ENCODE measurements around the gene FCAR. TPM values are rescaled to one million over a fixed set of nuclear protein-coding genes. Genes with fewer than 3 reads are reported as not detected.
"Not testable (repeated sequence)": the region's sequence is repeated elsewhere in the genome, so short reads cannot be mapped to it uniquely, and the experiment has no call there.

Gene FCAR
- polyA plus RNA-seq, 2 of the 4 experiments (the other 2 are of a cell fraction): not detected

DNA sequence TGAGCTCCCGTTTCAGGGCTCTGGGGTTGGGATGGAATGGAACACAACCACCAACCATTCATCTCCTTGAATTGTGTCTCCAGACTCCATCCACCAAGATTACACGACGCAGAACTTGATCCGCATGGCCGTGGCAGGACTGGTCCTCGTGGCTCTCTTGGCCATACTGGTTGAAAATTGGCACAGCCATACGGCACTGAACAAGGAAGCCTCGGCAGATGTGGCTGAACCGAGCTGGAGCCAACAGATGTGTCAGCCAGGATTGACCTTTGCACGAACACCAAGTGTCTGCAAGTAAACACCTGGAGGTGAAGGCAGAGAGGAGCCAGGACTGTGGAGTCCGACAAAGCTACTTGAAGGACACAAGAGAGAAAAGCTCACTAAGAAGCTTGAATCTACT is 15.5 kb downstream of the FCAR start:
- no peak for ATAC-seq
- Histone ChIP-seq H3K4me1 (peaks cover 5% of the 10 kb centered on the region; the same call in 1 of the 3 replicates), H3K27ac (no peak overlapping the region), H3K4me2 (no peak overlapping the region), H3K4me3 (no peak overlapping the region), H3K9me3 (no peaks in the 10 kb centered on the region)
- DNase-seq (ENCODE audit: low read depth in 1 of 2, low spot score in 1 of 2): no peak
- ChIA-PET CTCF (interaction anchor here (0.8 to 3.6 kb wide), 4 partner anchors 8 to 276 kb away, joined by 3 to 22 read pairs (median 4); partner anchors contain the start of genes DNAAF3 and FCAR), POLR2A (no interaction called here)
- 44% methylated on average over 11 of the region's 11 CpGs for WGBS (ENCODE audit: missing lambda C conversion rate)
- no peak for FAIRE-seq
- no peak for TF ChIP-seq JUN (IDR thresholded peaks at IDR 0.05)
- no peak for TF ChIP-seq FOXS1 (CRISPR knock-in tag; IDR thresholded peaks at IDR 0.05)
- TF ChIP-seq SMC3 (IDR thresholded peaks at IDR 0.05): no peak
- TF ChIP-seq RFX5 (IDR thresholded peaks at IDR 0.05): no peak
- TF ChIP-seq POLR2A (IDR thresholded peaks at IDR 0.05; ENCODE audit: low read length): no peak
- no peak for TF ChIP-seq PHF8 (IDR thresholded peaks at IDR 0.05; ENCODE audit: borderline replicate concordance, low read depth)
- TF ChIP-seq, protein P1, sequence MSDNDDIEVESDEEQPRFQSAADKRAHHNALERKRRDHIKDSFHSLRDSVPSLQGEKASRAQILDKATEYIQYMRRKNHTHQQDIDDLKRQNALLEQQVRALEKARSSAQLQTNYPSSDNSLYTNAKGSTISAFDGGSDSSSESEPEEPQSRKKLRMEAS (IDR thresholded peaks at IDR 0.05): no peak
- TF ChIP-seq, protein P2, sequence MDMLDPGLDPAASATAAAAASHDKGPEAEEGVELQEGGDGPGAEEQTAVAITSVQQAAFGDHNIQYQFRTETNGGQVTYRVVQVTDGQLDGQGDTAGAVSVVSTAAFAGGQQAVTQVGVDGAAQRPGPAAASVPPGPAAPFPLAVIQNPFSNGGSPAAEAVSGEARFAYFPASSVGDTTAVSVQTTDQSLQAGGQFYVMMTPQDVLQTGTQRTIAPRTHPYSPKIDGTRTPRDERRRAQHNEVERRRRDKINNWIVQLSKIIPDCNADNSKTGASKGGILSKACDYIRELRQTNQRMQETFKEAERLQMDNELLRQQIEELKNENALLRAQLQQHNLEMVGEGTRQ (IDR thresholded peaks at IDR 0.05): no peak
- TF ChIP-seq NPAS2 (CRISPR knock-in tag; IDR thresholded peaks at IDR 0.05; ENCODE audit: borderline replicate concordance): no peak
- TF ChIP-seq FOSL2 (IDR thresholded peaks at IDR 0.05): no peak
- no peak for TF ChIP-seq FOSL2 (CRISPR knock-in tag; IDR thresholded peaks at IDR 0.05)

DNA sequence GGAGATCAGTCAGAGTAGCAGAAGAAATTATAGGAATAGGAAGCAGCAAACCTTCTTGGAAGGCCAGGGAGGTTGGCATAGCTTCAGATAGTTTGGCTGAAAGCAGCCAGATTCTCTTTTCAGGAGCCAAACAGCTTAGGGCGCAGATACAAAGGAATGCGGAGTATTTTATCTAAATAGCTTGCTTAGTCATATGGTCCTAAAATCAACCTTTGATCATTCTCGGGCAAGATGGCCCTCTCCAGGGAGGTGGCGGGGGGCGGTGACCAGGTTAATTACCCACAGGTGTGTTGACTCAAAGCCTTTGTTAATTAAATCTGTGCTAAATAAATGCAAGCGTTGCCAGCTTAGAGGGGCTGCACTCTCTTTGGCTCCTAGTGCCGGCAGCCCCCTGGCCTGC is 19.4 kb downstream of the FCAR start:
- H3K4me3 ChIP-seq: no peak overlapping the region
- CTCF ChIA-PET: interaction anchor here (1.3 to 1.7 kb wide), 2 partner anchors 10 to 13 kb away, joined by 3 to 4 read pairs; no protein-coding TSS in a partner anchor
- no peak for DNase-seq (ENCODE audit: low read depth in 1 of 2, low spot score in 1 of 2)
- no peak for TF ChIP-seq HOXB5 (CRISPR knock-in tag; IDR thresholded peaks at IDR 0.05)
- H3K4me2 ChIP-seq: no peak overlapping the region
- H3K9me3 ChIP-seq: no peaks in the 10 kb centered on the region
- 47% methylated on average over 7 of the region's 7 CpGs for WGBS (ENCODE audit: missing lambda C conversion rate)
- POLR2A ChIA-PET: no interaction called here
- no peak overlapping the region for H3K27ac ChIP-seq
- no peak for FAIRE-seq
- H3K4me1 ChIP-seq: peaks cover 5% of the 10 kb centered on the region; the same call in 1 of the 3 replicates
- no peak; a peak in 1 of 6 replicates for ATAC-seq

DNA sequence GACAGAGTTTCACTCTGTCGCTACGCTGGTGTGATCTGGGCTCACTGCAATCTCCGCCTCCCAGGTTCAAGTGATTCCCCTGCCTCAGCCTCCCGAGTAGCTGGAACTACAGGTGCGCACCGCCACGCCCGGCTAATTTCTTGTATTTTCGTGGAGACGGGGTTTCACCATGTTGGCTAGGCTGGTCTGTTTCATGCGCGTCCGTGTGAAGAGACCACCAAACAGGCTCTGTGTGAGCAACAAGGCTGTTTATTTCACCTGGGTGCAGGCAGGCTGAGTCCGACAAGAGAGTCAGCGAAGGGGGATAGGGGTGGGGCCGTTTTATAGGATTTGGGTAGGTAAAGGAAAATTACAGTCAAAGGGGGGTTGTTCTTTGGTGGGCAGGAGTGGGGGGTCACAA is 20.1 kb downstream of the FCAR start:
- DNase-seq (ENCODE audit: low read depth in 1 of 2, low spot score in 1 of 2); H3K9me3 ChIP-seq; H3K4me3 ChIP-seq; POLR2A ChIA-PET; ATAC-seq; FAIRE-seq; H3K4me2 ChIP-seq; H3K27ac ChIP-seq; H3K4me1 ChIP-seq: not testable (repeated sequence)
- CTCF ChIA-PET: interaction anchor here (1.3 to 1.7 kb wide), 2 partner anchors 10 to 13 kb away, joined by 3 to 4 read pairs; no protein-coding TSS in a partner anchor
- WGBS (ENCODE audit: missing lambda C conversion rate): 72% methylated on average over 16 of the region's 16 CpGs

DNA sequence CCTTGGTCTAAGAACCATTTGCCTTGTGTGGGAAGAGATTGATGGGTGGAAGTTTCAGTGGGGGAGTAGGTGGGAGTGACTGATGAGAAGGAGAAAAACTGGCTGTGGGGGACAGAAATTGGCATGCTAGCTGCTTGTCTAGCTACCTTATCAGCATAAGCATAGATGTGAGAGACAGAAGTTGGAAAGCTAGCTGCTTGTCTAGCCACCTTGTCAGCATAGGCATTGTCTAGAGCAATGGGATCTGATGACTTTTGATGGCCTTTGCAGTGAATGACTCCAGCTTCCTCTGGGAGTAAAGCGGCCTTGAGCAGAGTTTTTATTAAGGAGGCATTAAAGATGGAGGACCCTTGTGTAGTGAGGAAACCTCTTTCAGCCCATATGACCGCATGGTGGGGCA is 22.0 kb downstream of the FCAR start:
- ChIA-PET POLR2A (no interaction called here), CTCF (no interaction called here)
- no peak overlapping the region for H3K4me3 ChIP-seq
- TF ChIP-seq RNF2 (IDR thresholded peaks at IDR 0.05; ENCODE audit: borderline replicate concordance, low read depth) (no peak), KDM1A (IDR thresholded peaks at IDR 0.05; ENCODE audit: low read depth) (no peak), TFCP2L1 (CRISPR knock-in tag; IDR thresholded peaks at IDR 0.05) (no peak), HEYL (CRISPR knock-in tag; IDR thresholded peaks at IDR 0.05) (no peak), CEBPB (IDR thresholded peaks at IDR 0.05) (no peak), KDM5A (IDR thresholded peaks at IDR 0.05) (no peak), MYC (IDR thresholded peaks at IDR 0.05; ENCODE audit: borderline replicate concordance, low read length) (no peak), GATA3 (IDR thresholded peaks at IDR 0.05; ENCODE audit: borderline replicate concordance) (no peak), ZNF302 (CRISPR knock-in tag; IDR thresholded peaks at IDR 0.05) (no peak), POLR2A (IDR thresholded peaks at IDR 0.05; ENCODE audit: low read length) (no peak)
- TF ChIP-seq, protein P3, sequence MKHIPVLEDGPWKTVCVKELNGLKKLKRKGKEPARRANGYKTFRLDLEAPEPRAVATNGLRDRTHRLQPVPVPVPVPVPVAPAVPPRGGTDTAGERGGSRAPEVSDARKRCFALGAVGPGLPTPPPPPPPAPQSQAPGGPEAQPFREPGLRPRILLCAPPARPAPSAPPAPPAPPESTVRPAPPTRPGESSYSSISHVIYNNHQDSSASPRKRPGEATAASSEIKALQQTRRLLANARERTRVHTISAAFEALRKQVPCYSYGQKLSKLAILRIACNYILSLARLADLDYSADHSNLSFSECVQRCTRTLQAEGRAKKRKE (CRISPR knock-in tag; IDR thresholded peaks at IDR 0.05; ENCODE audit: low read depth): no peak
- no peak overlapping the region for H3K4me2 ChIP-seq
- H3K9me3 ChIP-seq: no peaks in the 10 kb centered on the region
- H3K4me1 ChIP-seq: peaks cover 5% of the 10 kb centered on the region; the same call in 1 of the 3 replicates
- WGBS (ENCODE audit: missing lambda C conversion rate): 42% methylated on average over 2 of the region's 2 CpGs
- DNase-seq (ENCODE audit: low read depth in 1 of 2, low spot score in 1 of 2) (no peak), ATAC-seq (no peak), FAIRE-seq (no peak)
- no peak overlapping the region for H3K27ac ChIP-seq

DNA sequence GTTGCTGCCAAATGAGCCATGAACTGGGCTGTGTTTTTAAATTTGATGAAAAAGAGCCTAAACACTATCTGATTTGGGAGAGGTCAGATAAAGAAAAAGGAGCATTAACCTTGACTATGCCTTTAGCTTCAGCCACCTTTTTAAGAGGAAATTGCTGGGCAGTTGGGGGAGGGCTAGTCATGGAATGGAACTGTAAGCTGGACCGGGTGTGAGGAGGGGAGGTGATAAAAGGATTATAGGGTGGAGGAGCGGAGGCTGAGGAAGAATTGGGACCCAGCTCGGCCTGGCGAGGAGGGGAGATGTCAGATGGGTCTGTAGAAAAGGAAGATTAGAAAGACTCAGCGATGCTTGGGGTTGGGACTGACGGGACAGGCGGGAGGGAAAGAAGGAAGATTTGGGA is 24.6 kb downstream of the FCAR start:
- WGBS (ENCODE audit: missing lambda C conversion rate): 38% methylated on average over 7 of the region's 7 CpGs
- not testable (repeated sequence) for H3K4me3 ChIP-seq, FAIRE-seq

DNA sequence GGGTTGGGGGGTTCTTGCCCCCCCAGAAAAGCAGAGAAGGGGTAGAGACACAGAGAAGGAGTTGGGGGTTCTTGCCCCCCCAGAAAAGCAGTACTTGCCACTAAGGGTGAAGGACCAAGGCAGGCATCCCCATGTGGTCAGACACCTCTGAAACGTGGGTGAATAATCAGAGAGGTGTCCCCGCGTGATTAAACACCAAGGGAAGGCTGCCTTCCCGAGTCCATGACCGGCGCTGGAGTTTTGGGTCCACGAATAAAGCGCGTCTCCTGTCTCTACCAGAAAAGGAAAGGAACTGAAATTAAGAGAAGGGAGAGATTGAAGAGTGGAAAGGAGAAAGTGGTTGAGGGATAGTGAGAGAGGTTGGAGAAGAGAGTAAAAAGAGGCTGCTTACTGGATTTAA is 25.6 kb downstream of the FCAR start:
- DNase-seq (ENCODE audit: low read depth in 1 of 2, low spot score in 1 of 2); H3K9me3 ChIP-seq; H3K27ac ChIP-seq; FAIRE-seq; ATAC-seq; CTCF ChIA-PET; H3K4me2 ChIP-seq; H3K4me3 ChIP-seq; POLR2A ChIA-PET; H3K4me1 ChIP-seq: not testable (repeated sequence)
- WGBS (ENCODE audit: missing lambda C conversion rate): 22% methylated on average over 9 of the region's 9 CpGs

More for the DNA sequence above, 24.6 kb downstream of the FCAR start:
- CTCF ChIA-PET; H3K4me2 ChIP-seq; POLR2A ChIA-PET; H3K27ac ChIP-seq; H3K9me3 ChIP-seq; H3K4me1 ChIP-seq; ATAC-seq; DNase-seq (ENCODE audit: low read depth in 1 of 2, low spot score in 1 of 2): not testable (repeated sequence)

Measured in A549 (cell line).